Lower leg skin (tissue), 3 donors: ENCODE data around the gene WNT6.

Experiments
- POLR2A ChIP-seq, 2 donors: fragments of 450-650 bp; IDR thresholded peaks; one replicate each; pipeline ENCODE4 v1.6.1; 2016 to 2017; ENCODE audit warnings: antibody characterized with exemption in 2 of 2, mild to moderate bottlenecking in 1 of 2, moderate library complexity in 1 of 2
- TF ChIP-seq, protein P1 (sequence below), 3 donors: fragments of 450-650 bp; IDR thresholded peaks; one replicate each; pipeline ENCODE4 v1.5.1; 2016; ENCODE audit warnings: antibody characterized with exemption in 3 of 3, mild to moderate bottlenecking in 3 of 3, moderate library complexity in 2 of 3

DNA sequence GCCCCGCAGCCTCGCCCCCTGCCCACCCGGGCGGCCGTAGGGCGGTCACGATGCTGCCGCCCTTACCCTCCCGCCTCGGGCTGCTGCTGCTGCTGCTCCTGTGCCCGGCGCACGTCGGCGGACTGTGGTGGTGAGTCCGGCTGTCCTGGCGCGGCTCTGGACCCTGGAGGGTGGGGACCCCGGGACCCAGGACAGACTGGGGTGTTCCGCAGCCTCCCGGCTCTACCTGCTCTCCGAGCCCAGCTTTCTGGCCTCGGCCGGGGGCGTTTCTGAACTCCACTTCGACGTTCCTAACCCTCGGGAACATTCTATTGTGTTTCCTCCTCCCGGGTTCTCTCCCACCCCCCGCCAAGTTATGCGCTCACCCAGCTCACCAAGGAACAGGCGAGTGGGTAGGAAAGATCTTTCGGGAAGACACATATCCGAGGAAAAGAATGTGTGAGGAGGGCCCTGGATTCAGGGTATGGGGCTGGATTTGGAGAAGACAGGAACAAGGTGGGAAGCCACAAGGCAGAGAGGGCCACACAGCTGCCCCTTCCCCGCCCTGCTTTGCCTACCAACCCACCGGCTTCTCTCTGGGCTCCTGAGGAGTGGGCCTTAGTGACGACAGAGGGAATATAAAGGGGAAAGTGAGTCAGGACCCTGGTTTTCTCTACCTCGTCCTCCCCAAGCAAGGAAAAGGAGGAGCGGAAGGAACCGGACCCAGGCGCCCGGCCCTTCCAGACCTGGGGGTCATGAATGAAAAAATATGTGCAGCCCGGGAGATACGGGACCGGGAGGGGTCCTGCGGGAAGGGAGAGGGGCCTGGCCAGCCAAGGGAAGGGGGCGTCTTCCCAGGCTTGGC, 605 bp downstream of the WNT6 start:
- TF ChIP-seq, protein P1, sequence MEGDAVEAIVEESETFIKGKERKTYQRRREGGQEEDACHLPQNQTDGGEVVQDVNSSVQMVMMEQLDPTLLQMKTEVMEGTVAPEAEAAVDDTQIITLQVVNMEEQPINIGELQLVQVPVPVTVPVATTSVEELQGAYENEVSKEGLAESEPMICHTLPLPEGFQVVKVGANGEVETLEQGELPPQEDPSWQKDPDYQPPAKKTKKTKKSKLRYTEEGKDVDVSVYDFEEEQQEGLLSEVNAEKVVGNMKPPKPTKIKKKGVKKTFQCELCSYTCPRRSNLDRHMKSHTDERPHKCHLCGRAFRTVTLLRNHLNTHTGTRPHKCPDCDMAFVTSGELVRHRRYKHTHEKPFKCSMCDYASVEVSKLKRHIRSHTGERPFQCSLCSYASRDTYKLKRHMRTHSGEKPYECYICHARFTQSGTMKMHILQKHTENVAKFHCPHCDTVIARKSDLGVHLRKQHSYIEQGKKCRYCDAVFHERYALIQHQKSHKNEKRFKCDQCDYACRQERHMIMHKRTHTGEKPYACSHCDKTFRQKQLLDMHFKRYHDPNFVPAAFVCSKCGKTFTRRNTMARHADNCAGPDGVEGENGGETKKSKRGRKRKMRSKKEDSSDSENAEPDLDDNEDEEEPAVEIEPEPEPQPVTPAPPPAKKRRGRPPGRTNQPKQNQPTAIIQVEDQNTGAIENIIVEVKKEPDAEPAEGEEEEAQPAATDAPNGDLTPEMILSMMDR (IDR thresholded peaks at IDR 0.05), result no peak
- no peak for TF ChIP-seq POLR2A (IDR thresholded peaks at IDR 0.05)
